K562 (cell line): ENCODE results near the gene NUCB2. TPM values are rescaled to one million over a fixed set of nuclear protein-coding genes. Genes with fewer than 3 reads are reported as not detected.

Source experiments
- ATAC-seq: fragments of 200-7000 bp; cut with Tn5 transposase; 3 replicates; pipeline ENCODE4 v1.9.1; 2020; ENCODE audit warnings: moderate library complexity
- BruUV-seq: library from RNA; stranded (reverse); fragments of 400-500 nt; replicated peaks from 2 replicates; lab custom pipeline; 2021; lab: Mats Ljungman, UMichigan
- CTCF ChIA-PET: fragments of 300-600 bp; formaldehyde crosslinking; extraction: SDS; loops from one replicate; lab custom pipeline; 2021; ENCODE audit warnings: low intra/inter-chr PET ratio; lab: Yijun Ruan, JAX
- POLR2A ChIA-PET: fragments of 300-600, 350-650 bp; sonication (Branson Sonifier 250); formaldehyde crosslinking; extraction: SDS; loops from one replicate; lab custom pipeline; 2021; ENCODE audit warnings: antibody characterized with exemption, inconsistent platforms; lab: Yijun Ruan, JAX
- DNase-seq, 4 experiments: peaks; one replicate each; pipeline versions ENCODE4 v3.0.0 to v3.0.0-alpha.2; 2011 to 2018; ENCODE audit warnings: low spot score in 3 of 4, mixed read lengths in 3 of 4; ENCODE audit errors: extremely low read depth in 1 of 4
- FAIRE-seq: peaks from 2 replicates; lab custom pipeline; 2011; peaks lifted over from hg19 to GRCh38; lab: Jason Lieb, UNC
- H2AFZ ChIP-seq: 2 replicates; pipeline ENCODE4 v1.6.0; 2011; ENCODE audit warnings: low read depth, low read length, control low read depth, inconsistent platforms
- H3K27ac ChIP-seq: fragments of 200-600 bp; 3 replicates; pipeline ENCODE4 v1.8.0; 2011; ENCODE audit warnings: low read depth, mild to moderate bottlenecking, control low read depth, inconsistent platforms, low read length, moderate library complexity, mixed read lengths; ENCODE audit errors: extremely low read depth
- H3K27me3 ChIP-seq, 2 experiments: fragments of 300-600 bp in 1 of 2; 2 replicates in 1 of 2; 3 replicates in 1 of 2; pipeline versions ENCODE4 v1.6.0 to v1.8.0; 2011; ENCODE audit warnings: inconsistent platforms in 2 of 2, low read length in 2 of 2, mild to moderate bottlenecking in 1 of 2, mixed read lengths in 1 of 2, moderate library complexity in 1 of 2; ENCODE audit not compliant: control insufficient read depth in 2 of 2, insufficient read depth in 2 of 2
- H3K36me3 ChIP-seq: fragments of 300-600 bp; 3 replicates; pipeline ENCODE4 v1.8.0; 2011; ENCODE audit warnings: mild to moderate bottlenecking, low read length, inconsistent platforms; ENCODE audit not compliant: control insufficient read depth, insufficient read depth
- H3K4me1 ChIP-seq, 2 experiments: fragments of 200-600 bp in 1 of 2; replicated peaks in 1 of 2; 2 replicates in 1 of 2; 3 replicates in 1 of 2; pipeline versions ENCODE4 v1.5.1 to v1.8.0; 2011; ENCODE audit warnings: inconsistent platforms in 2 of 2, low read length in 2 of 2, mild to moderate bottlenecking in 1 of 2, mixed read lengths in 1 of 2, moderate library complexity in 1 of 2; ENCODE audit not compliant: control insufficient read depth in 2 of 2, insufficient read depth in 2 of 2
- H3K4me2 ChIP-seq: 2 replicates; pipeline ENCODE4 v1.6.1; 2011; ENCODE audit warnings: low read length, control low read depth, inconsistent platforms, mixed read lengths; ENCODE audit not compliant: insufficient read depth
- H3K4me3 ChIP-seq: fragments of 200-600 bp; sonication (generic), shearing (Covaris generic); 2 replicates; pipeline ENCODE4 v1.5.1; 2016; ENCODE audit warnings: control low read depth, inconsistent platforms
- H3K79me2 ChIP-seq: fragments of 200-600 bp; 3 replicates; pipeline ENCODE4 v1.8.0; 2011; ENCODE audit warnings: low read length, inconsistent platforms; ENCODE audit not compliant: control insufficient read depth, insufficient read depth
- H3K9ac ChIP-seq, 2 experiments: 2 replicates each; pipeline versions ENCODE4 v1.6.0 to v1.6.1; 2011; ENCODE audit warnings: low read depth in 2 of 2, low read length in 2 of 2, control low read depth in 1 of 2, inconsistent platforms in 1 of 2, mild to moderate bottlenecking in 1 of 2, mixed read lengths in 1 of 2; ENCODE audit not compliant: insufficient read depth in 1 of 2
- H3K9me1 ChIP-seq: one replicate; pipeline ENCODE4 v1.6.0; 2011; ENCODE audit warnings: inconsistent platforms, mild to moderate bottlenecking, low read length, moderate library complexity; ENCODE audit not compliant: control insufficient read depth, insufficient read depth
- H3K9me3 ChIP-seq: replicated peaks from 2 replicates; pipeline ENCODE4 v1.5.1; 2011; ENCODE audit warnings: low read depth, low read length, inconsistent platforms; ENCODE audit not compliant: control insufficient read depth, insufficient read depth
- H4K20me1 ChIP-seq: replicated peaks from 2 replicates; pipeline ENCODE4 v1.6.1; 2011; ENCODE audit warnings: low read length, inconsistent platforms, mixed read lengths; ENCODE audit not compliant: control insufficient read depth, insufficient read depth
- CUX1 ChIP-seq: fragments of 200-800 bp; sonication (Bioruptor generic); IDR thresholded peaks from 2 replicates; pipeline ENCODE4 v1.6.1; 2016; ENCODE audit warnings: missing genetic modification characterization, missing compliant biosample characterization
- FOXJ2 ChIP-seq: fragments of 200-800 bp; sonication (Bioruptor generic); IDR thresholded peaks from 2 replicates; pipeline ENCODE4 v1.6.1; 2016; ENCODE audit warnings: missing genetic modification characterization, missing compliant biosample characterization
- MAFF ChIP-seq: IDR thresholded peaks from 2 replicates; pipeline ENCODE4 v1.6.1; 2012; ENCODE audit warnings: low read length, improper control_type of control experiment
- POLR3G ChIP-seq: IDR thresholded peaks from 2 replicates; pipeline ENCODE4 v1.6.1; 2011; ENCODE audit not compliant: insufficient read length, insufficient replicate concordance; ENCODE audit errors: extremely low read depth
- RBM15 ChIP-seq: fragments of 200-400 bp; formaldehyde crosslinking; IDR thresholded peaks from 2 replicates; pipeline ENCODE4 v1.6.1; 2018; ENCODE audit warnings: mild to moderate bottlenecking, low read length, moderate library complexity; ENCODE audit not compliant: insufficient read depth
- SMAD3 ChIP-seq: fragments of 450-650 bp; formaldehyde crosslinking; conservative IDR thresholded peaks from 2 replicates; pipeline ENCODE4 v1.4.0; 2020; ENCODE audit warnings: mild to moderate bottlenecking
- SMARCC2 ChIP-seq: fragments of 450-650 bp; IDR thresholded peaks from 2 replicates; pipeline ENCODE4 v1.6.1; 2017; ENCODE audit warnings: antibody characterized with exemption, moderate library complexity, mild to moderate bottlenecking, low read depth
- SREBF1 ChIP-seq: fragments of 150-350 bp; IDR thresholded peaks from 2 replicates; pipeline ENCODE4 v1.6.1; 2014; ENCODE audit warnings: antibody characterized with exemption, low read depth, low read length, borderline replicate concordance
- TFAP4 ChIP-seq: sonication (generic); formaldehyde crosslinking; IDR thresholded peaks from 2 replicates; pipeline ENCODE4 v1.8.0; 2022; ENCODE audit warnings: missing genetic modification reagents, mild to moderate bottlenecking, moderate library complexity, borderline replicate concordance
- TRIM28 ChIP-seq: fragments of 450-650 bp; IDR thresholded peaks from 2 replicates; pipeline ENCODE4 v1.6.1; 2017
- ZBTB17 ChIP-seq: fragments of 450-650 bp; formaldehyde crosslinking; IDR thresholded peaks from 2 replicates; pipeline ENCODE4 v1.4.0; 2020; ENCODE audit warnings: mild to moderate bottlenecking
- ZNF253 ChIP-seq: fragments of 250-450 bp; sonication (Bioruptor Pico); conservative IDR thresholded peaks from 2 replicates; pipeline ENCODE4 v1.6.1; 2021; ENCODE audit warnings: mild to moderate bottlenecking
- WGBS: fragments of 100-300 bp; shearing (Covaris generic); methylation state at CpG from one replicate; pipeline ENCODE4 v1.1.6; 2016; ENCODE audit warnings: low coverage, mixed read lengths; ENCODE audit not compliant: insufficient coverage; ENCODE audit errors: missing lambda C conversion rate; 5-methylcytosine and 5-hydroxymethylcytosine counted together
- in situ Hi-C: fragments of 300-500 bp; cut with MboI; formaldehyde crosslinking; loops from 4 replicates; pipeline ENCODE4 v1.15.0; 2018; ENCODE audit warnings: inconsistent platforms, mixed read lengths
- intact Hi-C: fragments of 100-400 bp; cut with micrococcal nuclease; formaldehyde crosslinking; loops from 2 replicates; pipeline ENCODE4 v1.14.2; 2022
- polyA plus RNA-seq, 8 experiments: library from polyadenylated mRNA; depleted of rRNA in 4 of 8; stranded (reverse) in 5 of 8; unstranded in 3 of 8; fragments of >200 nt; fragmentation: Nextera tagmentation in 2 of 8; fragmentation: Illumina TruSeq in 1 of 8; extraction: Ambion mirVana in 2 of 8; extraction: Trizol in 1 of 8; gene quantifications; 2 replicates each; pipeline versions ENCODE4 v1.2.1 to v1.2.3, GENCODE V29; 2011 to 2014; ENCODE audit warnings: inconsistent platforms in 1 of 8, missing spikeins in 1 of 8
- total RNA-seq, 7 experiments: library from RNA; depleted of rRNA in 6 of 7; stranded (reverse); fragments of >200 nt in 6 of 7; fragmentation: Illumina TruSeq in 2 of 7; extraction: Trizol in 2 of 7; gene quantifications; 2 replicates each; pipeline versions ENCODE4 v1.2.1 to v1.2.3, GENCODE V29; 2011 to 2021; ENCODE audit warnings: low replicate concordance in 1 of 7

NUCB2 gene
- total and polyA plus RNA-seq, 9 of the 15 experiments (the other 6 are each of a cell fraction or from before 2014, with no cell fraction given): 54.0 to 108 (median 84.6) TPM

- TF ChIP-seq POLR3G (no peak), TFAP4 (no peak), SREBF1 (no peak), RBM15 (no peak), ZNF253 (CRISPR knock-in tag) (no peak), ZBTB17 (no peak), FOXJ2 (tag) (no peak), TRIM28 (peak; percentile 98), SMAD3 (CRISPR knock-in tag) (no peak), SMARCC2 (no peak)
Measured at GRCh38 chr11:17371614-17372013, 95.1 kb downstream of the NUCB2 start (continued).

- H2AFZ ChIP-seq: no peak overlapping the region
- TF ChIP-seq MAFF (peak; percentile 16; the same call in 1 of the 2 replicates), CUX1 (CRISPR knock-in tag) (no peak)
- FAIRE-seq: no peak
- no peak for DNase-seq
- ChIA-PET POLR2A (interaction anchor here (0.7 to 1.6 kb wide), 2 partner anchors 9 to 15 kb away, joined by 3 read pairs; no protein-coding TSS in a partner anchor), CTCF (no interaction called here)
- ATAC-seq: no peak
- WGBS: 93% methylated on average over 5 of the region's 5 CpGs
- intact Hi-C loops (no loop called here), in situ Hi-C loops (no loop called here)
- no peak overlapping the region for H3K4me3 ChIP-seq
- H3K9me1 ChIP-seq: no peaks in the 10 kb centered on the region
- peaks cover 95% of the 10 kb centered on the region for H3K36me3 ChIP-seq
- H3K4me2 ChIP-seq: no peak overlapping the region
- peaks cover 14% of the 10 kb centered on the region; the same call in 1 of the 2 replicates for H3K9me3 ChIP-seq
- H3K79me2 ChIP-seq: no peaks in the 10 kb centered on the region
- no peaks in the 10 kb centered on the region for H4K20me1 ChIP-seq
- no peaks in the 10 kb centered on the region for H3K4me1 ChIP-seq
- no TSS peak for BruUV-seq
- no peak overlapping the region for H3K9ac ChIP-seq
- H3K27ac ChIP-seq: no peak overlapping the region
- H3K27me3 ChIP-seq: no peaks in the 10 kb centered on the region
Measured at GRCh38 chr11:17375547-17375946, 99.0 kb downstream of the NUCB2 start.
